ENCODE data around the gene UBTF.

GRCh38 chr17:44171931-44172455 lies 47.5 kb downstream of the UBTF start:
- TF ChIP-seq, protein P1, sequence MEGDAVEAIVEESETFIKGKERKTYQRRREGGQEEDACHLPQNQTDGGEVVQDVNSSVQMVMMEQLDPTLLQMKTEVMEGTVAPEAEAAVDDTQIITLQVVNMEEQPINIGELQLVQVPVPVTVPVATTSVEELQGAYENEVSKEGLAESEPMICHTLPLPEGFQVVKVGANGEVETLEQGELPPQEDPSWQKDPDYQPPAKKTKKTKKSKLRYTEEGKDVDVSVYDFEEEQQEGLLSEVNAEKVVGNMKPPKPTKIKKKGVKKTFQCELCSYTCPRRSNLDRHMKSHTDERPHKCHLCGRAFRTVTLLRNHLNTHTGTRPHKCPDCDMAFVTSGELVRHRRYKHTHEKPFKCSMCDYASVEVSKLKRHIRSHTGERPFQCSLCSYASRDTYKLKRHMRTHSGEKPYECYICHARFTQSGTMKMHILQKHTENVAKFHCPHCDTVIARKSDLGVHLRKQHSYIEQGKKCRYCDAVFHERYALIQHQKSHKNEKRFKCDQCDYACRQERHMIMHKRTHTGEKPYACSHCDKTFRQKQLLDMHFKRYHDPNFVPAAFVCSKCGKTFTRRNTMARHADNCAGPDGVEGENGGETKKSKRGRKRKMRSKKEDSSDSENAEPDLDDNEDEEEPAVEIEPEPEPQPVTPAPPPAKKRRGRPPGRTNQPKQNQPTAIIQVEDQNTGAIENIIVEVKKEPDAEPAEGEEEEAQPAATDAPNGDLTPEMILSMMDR (optimal IDR thresholded peaks at IDR 0.05 in 1 of 3, IDR thresholded peaks at IDR 0.05 in 1 of 3, conservative IDR thresholded peaks at IDR 0.05 in 1 of 3; ENCODE audit: extremely low read depth in 1 of 3, insufficient read depth in 2 of 3, low read length in 3 of 3), result no peak
- no peak for TF ChIP-seq EZH2 (IDR thresholded peaks at IDR 0.05; ENCODE audit: low read length)
